Gastrocnemius medialis (tissue), 4 donors: ENCODE data around the gene WFIKKN1.

Source experiments
- POLR2A ChIP-seq, 2 donors: fragments of 450-650 bp; IDR thresholded peaks; one replicate each; pipeline ENCODE4 v1.6.1; 2017; ENCODE audit warnings: antibody characterized with exemption in 2 of 2, mild to moderate bottlenecking in 2 of 2, moderate library complexity in 2 of 2
- TF ChIP-seq, protein P1 (sequence below), 5 experiments: fragments of 450-650 bp in 3 of 5; fragments of 200-600 bp in 2 of 5; sonication (generic) in 2 of 5; IDR thresholded peaks in 4 of 5; conservative IDR thresholded peaks in 1 of 5; 1 replicate in 4 of 5; 2 replicates in 1 of 5; pipeline ENCODE4 v1.5.1; 2016 to 2019; ENCODE audit warnings: antibody characterized with exemption in 5 of 5, mild to moderate bottlenecking in 3 of 5, moderate library complexity in 3 of 5

DNA sequence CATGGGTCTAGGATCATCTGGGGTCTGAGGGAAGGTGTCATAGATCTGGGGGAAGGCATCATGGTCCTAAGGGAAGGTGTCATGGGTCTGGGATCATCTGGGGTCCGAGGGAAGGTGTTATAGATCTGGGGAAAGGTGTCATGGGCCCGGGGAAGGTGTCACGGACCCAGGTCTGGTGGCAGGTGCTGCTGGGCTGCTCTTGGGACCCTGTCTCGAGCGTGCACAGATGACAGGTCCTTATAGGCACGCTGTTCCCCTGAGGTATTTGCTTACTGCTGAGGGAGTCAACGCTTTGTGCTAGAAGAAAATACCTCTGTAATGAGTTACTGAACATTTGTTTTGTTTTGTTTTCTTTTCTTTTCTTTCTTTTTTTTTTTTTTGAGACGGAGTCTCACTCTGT lies 39.6 kb upstream of the WFIKKN1 start:
- TF ChIP-seq, protein P1, sequence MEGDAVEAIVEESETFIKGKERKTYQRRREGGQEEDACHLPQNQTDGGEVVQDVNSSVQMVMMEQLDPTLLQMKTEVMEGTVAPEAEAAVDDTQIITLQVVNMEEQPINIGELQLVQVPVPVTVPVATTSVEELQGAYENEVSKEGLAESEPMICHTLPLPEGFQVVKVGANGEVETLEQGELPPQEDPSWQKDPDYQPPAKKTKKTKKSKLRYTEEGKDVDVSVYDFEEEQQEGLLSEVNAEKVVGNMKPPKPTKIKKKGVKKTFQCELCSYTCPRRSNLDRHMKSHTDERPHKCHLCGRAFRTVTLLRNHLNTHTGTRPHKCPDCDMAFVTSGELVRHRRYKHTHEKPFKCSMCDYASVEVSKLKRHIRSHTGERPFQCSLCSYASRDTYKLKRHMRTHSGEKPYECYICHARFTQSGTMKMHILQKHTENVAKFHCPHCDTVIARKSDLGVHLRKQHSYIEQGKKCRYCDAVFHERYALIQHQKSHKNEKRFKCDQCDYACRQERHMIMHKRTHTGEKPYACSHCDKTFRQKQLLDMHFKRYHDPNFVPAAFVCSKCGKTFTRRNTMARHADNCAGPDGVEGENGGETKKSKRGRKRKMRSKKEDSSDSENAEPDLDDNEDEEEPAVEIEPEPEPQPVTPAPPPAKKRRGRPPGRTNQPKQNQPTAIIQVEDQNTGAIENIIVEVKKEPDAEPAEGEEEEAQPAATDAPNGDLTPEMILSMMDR (IDR thresholded peaks at IDR 0.05 in 4 of 5, conservative IDR thresholded peaks at IDR 0.05 in 1 of 5) = no peak
- TF ChIP-seq POLR2A (IDR thresholded peaks at IDR 0.05) = no peak
